GM20431 (cell line): Measurements from ENCODE around the gene DTX3.
"Not testable (repeated sequence)": the region's sequence is repeated elsewhere in the genome, so short reads cannot be mapped to it uniquely, and the experiment has no call there.

Experiments used
- in situ Hi-C: fragments of 300-500 bp; cut with MseI, MboI; formaldehyde crosslinking; loops from one replicate; pipeline ENCODE4 v1.15.0; 2020; ENCODE audit warnings: low sequenced_read_pairs; ENCODE audit not compliant: unreplicated experiment

DTX3 gene

GRCh38 chr12:57656408-57656807 lies 51.8 kb downstream of the DTX3 start:
- in situ Hi-C loops, result not testable (repeated sequence)

- in situ Hi-C loops, result no loop called here
Measured at GRCh38 chr12:57657744-57658143, 53.1 kb downstream of the DTX3 start.

GRCh38 chr12:57658890-57659289 lies 54.3 kb downstream of the DTX3 start:
- in situ Hi-C loops, result no loop called here
